K562 (cell line): Measurements from ENCODE around the gene OXSM. TPM values are rescaled to one million over a fixed set of nuclear protein-coding genes. Genes with fewer than 3 reads are reported as not detected.

ENCODE experiments used
- ATAC-seq: fragments of 200-7000 bp; cut with Tn5 transposase; 3 replicates; pipeline ENCODE4 v1.9.1; 2020; ENCODE audit warnings: moderate library complexity
- BruUV-seq: library from RNA; stranded (reverse); fragments of 400-500 nt; replicated peaks from 2 replicates; lab custom pipeline; 2021; lab: Mats Ljungman, UMichigan
- CTCF ChIA-PET: fragments of 300-600 bp; formaldehyde crosslinking; extraction: SDS; loops from one replicate; lab custom pipeline; 2021; ENCODE audit warnings: low intra/inter-chr PET ratio; lab: Yijun Ruan, JAX
- POLR2A ChIA-PET: fragments of 300-600, 350-650 bp; sonication (Branson Sonifier 250); formaldehyde crosslinking; extraction: SDS; loops from one replicate; lab custom pipeline; 2021; ENCODE audit warnings: antibody characterized with exemption, inconsistent platforms; lab: Yijun Ruan, JAX
- DNase-seq, 4 experiments: peaks; one replicate each; pipeline versions ENCODE4 v3.0.0 to v3.0.0-alpha.2; 2011 to 2018; ENCODE audit warnings: low spot score in 3 of 4, mixed read lengths in 3 of 4; ENCODE audit errors: extremely low read depth in 1 of 4
- FAIRE-seq: peaks from 2 replicates; lab custom pipeline; 2011; peaks lifted over from hg19 to GRCh38; lab: Jason Lieb, UNC
- H2AFZ ChIP-seq: 2 replicates; pipeline ENCODE4 v1.6.0; 2011; ENCODE audit warnings: low read depth, low read length, control low read depth, inconsistent platforms
- H3K27ac ChIP-seq: fragments of 200-600 bp; 3 replicates; pipeline ENCODE4 v1.8.0; 2011; ENCODE audit warnings: low read depth, mild to moderate bottlenecking, control low read depth, inconsistent platforms, low read length, moderate library complexity, mixed read lengths; ENCODE audit errors: extremely low read depth
- H3K27me3 ChIP-seq, 2 experiments: fragments of 300-600 bp in 1 of 2; 2 replicates in 1 of 2; 3 replicates in 1 of 2; pipeline versions ENCODE4 v1.6.0 to v1.8.0; 2011; ENCODE audit warnings: inconsistent platforms in 2 of 2, low read length in 2 of 2, mild to moderate bottlenecking in 1 of 2, mixed read lengths in 1 of 2, moderate library complexity in 1 of 2; ENCODE audit not compliant: control insufficient read depth in 2 of 2, insufficient read depth in 2 of 2
- H3K36me3 ChIP-seq: fragments of 300-600 bp; 3 replicates; pipeline ENCODE4 v1.8.0; 2011; ENCODE audit warnings: mild to moderate bottlenecking, low read length, inconsistent platforms; ENCODE audit not compliant: control insufficient read depth, insufficient read depth
- H3K4me1 ChIP-seq, 2 experiments: fragments of 200-600 bp in 1 of 2; replicated peaks in 1 of 2; 2 replicates in 1 of 2; 3 replicates in 1 of 2; pipeline versions ENCODE4 v1.5.1 to v1.8.0; 2011; ENCODE audit warnings: inconsistent platforms in 2 of 2, low read length in 2 of 2, mild to moderate bottlenecking in 1 of 2, mixed read lengths in 1 of 2, moderate library complexity in 1 of 2; ENCODE audit not compliant: control insufficient read depth in 2 of 2, insufficient read depth in 2 of 2
- H3K4me2 ChIP-seq: 2 replicates; pipeline ENCODE4 v1.6.1; 2011; ENCODE audit warnings: low read length, control low read depth, inconsistent platforms, mixed read lengths; ENCODE audit not compliant: insufficient read depth
- H3K4me3 ChIP-seq: fragments of 200-600 bp; sonication (generic), shearing (Covaris generic); 2 replicates; pipeline ENCODE4 v1.5.1; 2016; ENCODE audit warnings: control low read depth, inconsistent platforms
- H3K79me2 ChIP-seq: fragments of 200-600 bp; 3 replicates; pipeline ENCODE4 v1.8.0; 2011; ENCODE audit warnings: low read length, inconsistent platforms; ENCODE audit not compliant: control insufficient read depth, insufficient read depth
- H3K9ac ChIP-seq, 2 experiments: 2 replicates each; pipeline versions ENCODE4 v1.6.0 to v1.6.1; 2011; ENCODE audit warnings: low read depth in 2 of 2, low read length in 2 of 2, control low read depth in 1 of 2, inconsistent platforms in 1 of 2, mild to moderate bottlenecking in 1 of 2, mixed read lengths in 1 of 2; ENCODE audit not compliant: insufficient read depth in 1 of 2
- H3K9me1 ChIP-seq: one replicate; pipeline ENCODE4 v1.6.0; 2011; ENCODE audit warnings: inconsistent platforms, mild to moderate bottlenecking, low read length, moderate library complexity; ENCODE audit not compliant: control insufficient read depth, insufficient read depth
- H3K9me3 ChIP-seq: replicated peaks from 2 replicates; pipeline ENCODE4 v1.5.1; 2011; ENCODE audit warnings: low read depth, low read length, inconsistent platforms; ENCODE audit not compliant: control insufficient read depth, insufficient read depth
- H4K20me1 ChIP-seq: replicated peaks from 2 replicates; pipeline ENCODE4 v1.6.1; 2011; ENCODE audit warnings: low read length, inconsistent platforms, mixed read lengths; ENCODE audit not compliant: control insufficient read depth, insufficient read depth
- TRIM28 ChIP-seq: fragments of 450-650 bp; IDR thresholded peaks from 2 replicates; pipeline ENCODE4 v1.6.1; 2017
- ZBTB49 ChIP-seq: sonication (generic); formaldehyde crosslinking; IDR thresholded peaks from 2 replicates; pipeline ENCODE4 v1.8.0; 2022; ENCODE audit warnings: missing genetic modification reagents, mild to moderate bottlenecking, borderline replicate concordance
- ZNF212 ChIP-seq: fragments of 450-650 bp; formaldehyde crosslinking; IDR thresholded peaks from 2 replicates; pipeline ENCODE4 v1.4.0; 2020; ENCODE audit warnings: mild to moderate bottlenecking
- ZNF76 ChIP-seq: fragments of 250-450 bp; sonication (Bioruptor Pico); IDR thresholded peaks from 2 replicates; pipeline ENCODE4 v1.4.0; 2020; ENCODE audit warnings: mild to moderate bottlenecking, moderate library complexity, borderline replicate concordance
- WGBS: fragments of 100-300 bp; shearing (Covaris generic); methylation state at CpG from one replicate; pipeline ENCODE4 v1.1.6; 2016; ENCODE audit warnings: low coverage, mixed read lengths; ENCODE audit not compliant: insufficient coverage; ENCODE audit errors: missing lambda C conversion rate; 5-methylcytosine and 5-hydroxymethylcytosine counted together
- in situ Hi-C: fragments of 300-500 bp; cut with MboI; formaldehyde crosslinking; loops from 4 replicates; pipeline ENCODE4 v1.15.0; 2018; ENCODE audit warnings: inconsistent platforms, mixed read lengths
- intact Hi-C: fragments of 100-400 bp; cut with micrococcal nuclease; formaldehyde crosslinking; loops from 2 replicates; pipeline ENCODE4 v1.14.2; 2022
- polyA plus RNA-seq, 8 experiments: library from polyadenylated mRNA; depleted of rRNA in 4 of 8; stranded (reverse) in 5 of 8; unstranded in 3 of 8; fragments of >200 nt; fragmentation: Nextera tagmentation in 2 of 8; fragmentation: Illumina TruSeq in 1 of 8; extraction: Ambion mirVana in 2 of 8; extraction: Trizol in 1 of 8; gene quantifications; 2 replicates each; pipeline versions ENCODE4 v1.2.1 to v1.2.3, GENCODE V29; 2011 to 2014; ENCODE audit warnings: inconsistent platforms in 1 of 8, missing spikeins in 1 of 8
- total RNA-seq, 7 experiments: library from RNA; depleted of rRNA in 6 of 7; stranded (reverse); fragments of >200 nt in 6 of 7; fragmentation: Illumina TruSeq in 2 of 7; extraction: Trizol in 2 of 7; gene quantifications; 2 replicates each; pipeline versions ENCODE4 v1.2.1 to v1.2.3, GENCODE V29; 2011 to 2021; ENCODE audit warnings: low replicate concordance in 1 of 7

Gene OXSM
- total and polyA plus RNA-seq, 9 of the 15 experiments (the other 6 are each of a cell fraction or from before 2014, with no cell fraction given), result 24.0 to 107 (median 34.0) TPM

GRCh38 chr3:25775936-25776335, 14.0 kb upstream of the OXSM start:
- peaks cover 63% of the 10 kb centered on the region for H3K36me3 ChIP-seq

More at GRCh38 chr3:25775936-25776335, 14.0 kb upstream of the OXSM start:
- Histone ChIP-seq H2AFZ (no peak overlapping the region), H4K20me1 (no peaks in the 10 kb centered on the region), H3K9ac (no peak overlapping the region), H3K27ac (no peak overlapping the region), H3K27me3 (no peaks in the 10 kb centered on the region), H3K4me1 (peaks cover 5 to 6% of the 10 kb centered on the region in 2 experiments; a peak in 2 of 5 replicates), H3K4me2 (no peak overlapping the region), H3K4me3 (no peak overlapping the region), H3K79me2 (peaks cover 33% of the 10 kb centered on the region), H3K9me3 (peaks cover 18% of the 10 kb centered on the region), H3K9me1 (no peaks in the 10 kb centered on the region)
- 93% methylated on average over 2 of the region's 2 CpGs for WGBS
- no peak for FAIRE-seq
- in situ Hi-C loops (no loop called here), intact Hi-C loops (no loop called here)
- no peak for DNase-seq
- no TSS peak for BruUV-seq
- ChIA-PET POLR2A (no interaction called here), CTCF (no interaction called here)
- TF ChIP-seq TRIM28 (no peak), ZNF76 (CRISPR knock-in tag) (no peak), ZBTB49 (no peak), ZNF212 (CRISPR knock-in tag) (no peak)
- ATAC-seq, result no peak
